ENCODE measurements around the gene RNASEL.

Gene RNASEL

DNA sequence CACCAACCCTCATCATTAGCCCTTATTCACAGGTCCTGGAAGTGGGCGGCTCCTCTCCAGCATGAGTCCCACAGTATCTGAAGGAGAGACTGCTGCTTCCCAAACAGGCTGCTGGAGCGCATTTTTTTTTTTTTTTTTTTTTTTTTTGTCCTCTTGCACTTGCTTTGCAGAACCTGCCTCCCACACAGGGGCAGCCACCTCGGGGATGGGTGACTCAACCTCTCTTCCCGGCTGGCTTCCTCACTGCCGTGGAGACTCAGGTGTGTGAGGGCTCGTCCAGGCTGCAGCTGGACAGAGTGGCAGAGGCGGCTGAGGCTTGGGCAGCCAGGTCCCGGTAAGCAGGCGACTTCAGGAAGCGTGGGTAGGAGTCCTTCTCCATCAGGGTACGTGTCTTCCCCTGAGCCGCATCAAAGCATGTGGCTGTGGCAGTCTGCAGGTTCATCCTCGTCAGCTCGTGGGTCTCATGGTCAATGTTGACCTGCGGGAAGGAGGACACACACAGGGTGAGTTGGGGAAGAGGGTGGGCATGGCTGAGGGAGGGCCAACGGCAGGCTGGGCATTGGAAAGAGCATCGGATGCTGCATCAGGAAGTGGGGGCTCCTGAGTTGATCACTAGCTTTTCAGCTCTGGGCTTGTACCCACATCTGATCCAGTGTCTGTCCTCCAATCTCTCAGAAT is 11.1 kb upstream of the RNASEL start:
- DNase-seq (ENCODE audit: low spot score), result no peak

DNA sequence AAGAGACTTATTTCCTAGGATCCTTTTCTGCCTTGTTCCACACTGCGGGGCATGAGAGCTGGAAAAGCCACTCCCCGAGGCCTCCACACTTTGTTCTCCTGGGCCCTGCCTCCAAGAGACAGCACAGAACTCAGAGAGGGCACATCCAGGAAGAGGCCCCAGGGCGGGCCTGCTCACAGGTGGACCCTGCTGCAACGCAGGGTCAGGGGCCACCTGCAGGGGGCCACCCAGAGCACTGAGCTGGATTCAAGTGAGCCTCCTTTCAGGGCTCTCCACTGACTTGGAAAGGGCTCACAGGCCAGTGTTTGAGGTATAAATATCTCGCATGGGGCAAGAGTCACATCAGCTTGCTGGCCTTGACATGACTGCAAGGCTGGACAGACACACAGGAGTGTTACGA is 10.3 kb upstream of the RNASEL start:
- DNase-seq (ENCODE audit: low spot score), result no peak

DNA sequence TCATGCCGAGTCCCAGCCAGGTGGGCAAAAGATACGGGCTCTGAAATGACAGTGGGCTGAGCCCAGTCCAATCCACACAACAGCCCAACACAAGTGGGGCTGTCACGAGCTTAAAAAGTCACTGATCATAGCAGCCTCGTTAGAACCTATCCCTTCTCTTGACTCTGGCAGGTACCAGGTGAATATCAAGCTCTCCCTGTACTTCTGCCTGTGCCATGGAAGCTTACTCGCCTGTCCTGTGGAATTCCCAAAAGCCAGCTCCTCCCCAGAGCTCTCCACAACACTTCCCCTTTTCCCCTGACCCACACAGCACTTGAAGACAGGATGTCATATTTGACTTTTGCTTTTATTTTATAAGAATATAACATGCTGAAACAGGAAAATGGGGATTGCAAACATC is 9.2 kb upstream of the RNASEL start:
- DNase-seq (ENCODE audit: low spot score), result no peak

DNA sequence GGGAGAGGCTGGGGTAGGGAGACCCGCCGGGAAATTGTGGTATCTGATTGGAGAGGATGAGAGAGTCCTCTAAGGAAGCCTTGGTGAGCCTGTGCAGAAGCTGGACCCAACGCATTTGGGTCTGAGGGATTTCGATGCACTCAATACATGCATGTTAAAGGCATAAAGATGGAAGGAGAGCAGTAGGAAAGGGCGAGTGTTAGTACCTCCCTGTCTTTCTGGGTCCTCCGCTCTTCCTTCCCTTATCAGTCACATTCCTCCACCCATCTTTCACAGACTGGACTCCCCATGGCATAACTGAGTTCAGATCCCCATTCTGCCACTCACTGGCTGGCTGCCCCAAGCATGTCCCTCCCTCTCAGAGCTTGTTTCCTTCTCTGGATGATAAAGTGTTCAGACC is 7.9 kb upstream of the RNASEL start:
- DNase-seq (ENCODE audit: low spot score), result no peak

DNA sequence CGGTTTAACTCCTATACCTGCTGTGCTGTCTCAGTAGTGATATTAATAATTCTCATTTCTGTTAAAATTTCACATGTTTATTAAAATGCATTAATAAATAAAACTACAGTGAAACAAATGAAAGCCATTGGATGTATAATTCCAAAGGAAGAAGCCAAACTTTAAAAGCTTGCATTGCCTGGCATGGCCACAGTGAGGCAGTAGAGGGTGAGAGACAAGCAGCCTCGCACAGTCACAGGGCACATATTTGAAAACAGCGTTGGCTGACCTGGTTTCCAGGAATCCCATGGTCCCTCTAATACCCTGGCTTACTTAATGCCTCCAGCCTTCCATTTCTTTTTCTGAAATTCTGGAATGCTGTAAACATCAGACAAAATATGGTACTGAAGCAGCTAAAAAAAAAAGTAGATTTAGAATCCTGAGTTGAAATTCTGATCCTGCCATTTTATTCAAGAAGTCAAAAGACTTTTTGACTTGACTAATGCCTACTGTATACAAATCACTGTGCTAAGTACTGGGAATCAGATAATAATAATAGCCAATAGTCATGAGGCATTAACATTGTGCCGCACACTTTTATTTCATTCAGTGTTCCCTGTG is 6.7 kb upstream of the RNASEL start:
- peak; percentile 53 for DNase-seq (ENCODE audit: low spot score)

DNA sequence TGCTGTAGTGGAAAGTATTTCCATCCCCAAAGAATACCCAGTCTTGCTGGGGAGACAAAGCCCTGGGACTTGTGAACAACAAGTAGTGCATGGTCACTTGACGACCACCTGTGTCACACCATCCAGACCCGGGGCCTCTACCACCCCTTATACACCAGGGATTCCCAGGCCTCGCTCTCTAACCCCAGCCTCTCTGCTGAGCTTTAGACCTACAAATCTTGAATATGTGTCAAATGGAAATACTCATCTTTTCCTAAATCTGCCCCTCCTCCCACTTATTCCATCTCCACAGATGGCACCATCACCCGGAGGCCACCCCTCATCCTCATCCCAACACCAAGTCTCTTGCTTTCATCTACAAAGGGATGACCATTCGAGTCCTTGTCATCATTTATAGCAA is 875 bp upstream of the RNASEL start:
- DNase-seq (ENCODE audit: low spot score), result no peak

DNA sequence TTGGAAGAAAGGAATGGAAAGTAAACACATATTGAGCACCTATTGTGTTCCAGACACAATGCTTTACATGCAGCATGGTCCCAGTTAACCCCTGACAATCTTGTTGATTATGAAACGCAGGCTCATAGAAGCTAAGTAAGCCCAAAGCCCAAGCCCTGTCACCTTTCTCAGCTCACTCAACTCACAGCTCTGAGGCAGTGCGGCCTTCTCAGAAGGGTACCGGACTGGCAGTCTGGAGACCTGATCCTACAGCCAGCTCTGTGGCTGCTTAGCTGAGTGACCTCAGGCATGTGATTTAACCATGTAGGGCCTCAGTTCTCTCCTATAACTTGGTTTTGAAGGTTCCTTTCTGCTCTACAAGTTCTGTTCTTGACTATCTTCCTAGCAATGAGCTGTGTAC is 464 bp upstream of the RNASEL start:
- DNase-seq (ENCODE audit: low spot score), result no peak

DNA sequence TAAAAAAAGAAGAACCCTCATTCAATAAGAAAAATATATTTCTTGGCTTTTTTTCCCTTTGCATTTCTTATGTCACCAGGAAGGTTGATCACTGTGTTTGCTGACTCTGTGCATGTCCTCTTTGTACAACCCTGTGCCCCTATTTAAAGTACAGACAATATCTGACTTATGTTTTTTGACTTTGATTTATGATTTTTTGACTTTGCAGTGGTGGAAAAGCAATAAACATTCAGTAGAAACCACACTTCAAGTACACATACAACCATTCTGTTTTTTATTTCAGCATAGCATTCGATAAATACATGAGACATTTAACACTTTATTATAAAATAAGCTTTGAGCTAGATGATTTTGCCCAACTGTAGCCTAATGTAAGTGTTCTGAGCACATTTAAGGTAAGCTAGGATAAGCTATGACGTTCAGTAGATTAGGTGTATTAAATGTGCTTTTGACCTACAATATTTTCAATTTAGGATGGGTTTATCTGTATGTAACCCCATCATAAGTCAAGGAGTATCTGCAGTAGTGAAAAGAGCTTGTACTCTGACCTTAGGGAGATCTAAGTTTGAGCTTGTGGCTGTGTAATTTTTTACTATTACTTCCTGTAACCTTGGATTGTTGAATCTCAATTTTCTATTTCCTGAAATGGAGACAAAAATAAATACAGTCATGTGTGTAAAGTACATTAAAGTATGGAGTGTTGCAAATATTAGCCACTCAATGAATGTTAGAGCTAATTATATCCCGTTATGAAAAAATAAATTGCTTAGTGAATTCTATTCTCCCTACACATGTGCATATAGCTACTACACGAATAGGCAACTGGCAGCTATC is 1.2 kb downstream of the RNASEL start:
- DNase-seq (ENCODE audit: low spot score), result no peak

DNA sequence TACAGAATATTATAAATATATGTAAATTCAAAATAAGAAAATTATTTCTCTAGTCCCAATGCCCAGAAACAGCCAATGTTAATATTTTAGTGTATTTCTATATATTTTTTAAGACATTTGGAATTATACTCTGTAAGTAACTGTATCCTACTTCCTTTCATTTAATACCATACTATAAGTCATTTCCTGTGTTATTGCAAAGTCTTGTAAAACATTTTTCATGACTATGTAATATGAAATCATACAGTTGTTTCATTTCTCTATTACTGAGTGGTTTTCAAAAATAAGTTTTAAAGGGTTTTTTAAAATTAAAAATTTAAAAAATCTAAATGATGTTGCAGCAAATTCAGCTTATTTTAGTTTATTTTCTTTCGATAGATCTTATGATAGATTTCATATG is 2.0 kb downstream of the RNASEL start:
- no peak for DNase-seq (ENCODE audit: low spot score)

DNA sequence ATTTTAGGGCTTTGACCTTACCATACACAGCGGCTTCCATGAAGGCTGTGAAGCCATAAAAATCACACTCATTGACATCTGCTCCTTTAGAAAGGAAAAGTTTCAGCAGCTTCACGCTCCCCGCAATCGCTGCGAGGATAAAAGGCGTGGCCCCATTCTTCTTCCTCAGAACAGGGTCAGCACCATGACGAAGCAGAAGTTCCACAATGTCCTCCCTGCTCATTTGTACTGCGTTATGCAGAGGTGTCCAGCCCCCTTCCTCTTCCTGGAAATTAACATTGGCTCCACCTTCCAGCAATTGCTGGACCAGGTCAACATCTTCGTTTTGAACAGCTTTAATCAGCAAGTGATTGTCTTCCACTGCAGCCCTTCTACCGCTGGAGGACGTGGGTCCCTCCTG is 2.7 kb downstream of the RNASEL start:
- DNase-seq (ENCODE audit: low spot score), result no peak

DNA sequence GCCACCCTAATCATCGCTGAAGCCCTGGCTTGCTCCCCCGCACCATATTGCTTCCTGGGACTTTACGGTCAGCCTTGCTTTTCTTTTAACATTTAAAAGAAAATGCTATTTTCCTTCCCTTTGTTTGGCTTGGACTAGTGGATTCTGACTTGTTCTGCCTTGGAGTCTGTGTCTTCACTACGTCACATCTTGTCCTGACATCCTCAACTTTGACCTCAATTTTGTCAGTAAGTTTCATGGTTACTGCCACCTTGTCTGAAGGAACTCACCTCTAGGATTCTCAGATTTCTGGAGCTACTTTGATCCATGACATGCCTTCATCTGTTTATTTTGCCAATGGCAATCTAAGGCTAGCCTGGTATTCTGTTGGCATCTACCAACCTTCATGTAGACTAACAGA is 4.3 kb downstream of the RNASEL start:
- no peak for DNase-seq (ENCODE audit: low spot score)

DNA sequence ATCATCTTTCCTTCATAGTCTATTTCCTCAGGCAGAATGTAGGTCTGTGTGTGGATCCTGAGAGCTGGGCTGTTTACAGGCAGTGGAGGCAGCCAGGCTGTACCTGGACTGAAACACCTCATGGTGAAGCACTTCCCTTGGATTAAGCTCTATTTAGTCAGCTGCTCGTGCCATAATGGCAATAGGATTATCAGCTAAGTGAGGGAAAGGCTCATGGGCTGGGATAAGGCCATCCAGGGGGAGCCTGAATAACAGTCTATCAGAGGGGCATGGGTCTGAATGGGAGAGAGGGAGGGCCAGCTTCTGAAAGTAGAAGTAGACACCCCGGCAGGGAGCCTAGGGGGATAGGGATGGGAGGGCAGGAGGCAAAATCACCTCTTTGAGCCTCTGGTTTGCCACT is 8.3 kb downstream of the RNASEL start:
- no peak for DNase-seq (ENCODE audit: low spot score)

DNA sequence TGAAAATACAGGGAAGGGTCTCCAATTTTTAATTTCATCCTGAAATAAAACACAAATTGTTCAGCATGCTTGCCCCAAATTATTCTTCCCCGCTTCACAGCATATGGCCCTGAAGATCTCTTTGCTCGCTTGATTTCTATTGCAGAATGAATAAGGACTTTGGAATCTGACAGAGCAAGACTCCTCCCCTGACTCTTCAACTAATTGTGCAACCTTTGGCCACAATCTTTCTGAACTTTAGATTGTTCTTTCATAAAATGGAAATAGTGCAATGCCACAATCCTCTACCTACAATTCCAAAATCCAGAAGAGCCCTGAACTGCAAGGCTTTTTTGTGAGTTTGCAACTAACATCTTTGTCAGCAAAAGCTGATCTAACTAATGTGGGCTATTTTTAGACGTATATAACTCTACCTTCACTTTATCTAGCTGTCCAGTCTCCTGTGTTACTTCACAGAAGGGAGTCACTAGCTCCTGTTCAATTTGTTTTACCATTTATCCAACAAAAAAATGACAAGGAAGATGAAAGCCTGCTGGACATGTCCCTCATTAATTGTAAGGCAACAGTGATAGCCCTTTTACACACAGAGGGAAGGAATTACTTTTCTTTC is 13.4 kb downstream of the RNASEL start:
- no peak for DNase-seq (ENCODE audit: low spot score)

DNA sequence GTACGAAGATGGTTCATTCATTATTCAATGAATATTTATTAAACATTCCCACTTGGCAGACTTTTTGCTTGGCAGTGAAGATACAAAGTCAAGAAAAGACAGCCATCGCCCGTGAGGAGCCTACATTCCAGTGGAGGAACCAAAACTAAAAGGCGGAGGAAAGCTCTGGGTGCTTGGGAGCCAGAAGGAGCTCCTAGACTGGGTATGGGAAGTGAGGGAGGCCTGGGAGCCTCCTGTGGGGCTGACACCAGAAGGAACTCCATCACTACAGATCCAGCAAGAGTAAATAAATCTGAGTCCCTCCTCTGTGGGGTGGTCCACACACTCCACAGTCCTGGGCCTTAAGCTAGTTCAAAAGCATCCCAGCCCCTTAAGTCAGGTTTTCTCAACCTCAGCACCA is 14.9 kb downstream of the RNASEL start:
- DNase-seq (ENCODE audit: low spot score), result no peak

DNA sequence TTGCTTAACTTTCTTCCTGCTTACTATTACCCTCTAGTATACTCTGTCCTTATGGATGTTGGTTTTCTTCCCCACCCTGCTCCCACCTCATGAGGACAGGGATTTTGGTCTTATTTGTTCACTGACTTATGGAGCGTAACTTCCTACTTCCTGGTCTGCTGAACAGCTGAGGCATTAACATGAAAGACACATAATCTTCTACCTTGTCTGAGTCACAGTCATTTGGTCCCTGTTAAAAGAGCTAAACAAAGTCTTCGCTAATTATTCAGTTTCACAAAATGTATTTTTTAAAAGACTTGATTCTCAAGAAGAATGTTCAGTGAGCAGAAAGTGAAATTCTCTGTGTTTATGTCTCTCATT is 18.5 kb downstream of the RNASEL start:
- no peak for DNase-seq (ENCODE audit: low spot score)

DNA sequence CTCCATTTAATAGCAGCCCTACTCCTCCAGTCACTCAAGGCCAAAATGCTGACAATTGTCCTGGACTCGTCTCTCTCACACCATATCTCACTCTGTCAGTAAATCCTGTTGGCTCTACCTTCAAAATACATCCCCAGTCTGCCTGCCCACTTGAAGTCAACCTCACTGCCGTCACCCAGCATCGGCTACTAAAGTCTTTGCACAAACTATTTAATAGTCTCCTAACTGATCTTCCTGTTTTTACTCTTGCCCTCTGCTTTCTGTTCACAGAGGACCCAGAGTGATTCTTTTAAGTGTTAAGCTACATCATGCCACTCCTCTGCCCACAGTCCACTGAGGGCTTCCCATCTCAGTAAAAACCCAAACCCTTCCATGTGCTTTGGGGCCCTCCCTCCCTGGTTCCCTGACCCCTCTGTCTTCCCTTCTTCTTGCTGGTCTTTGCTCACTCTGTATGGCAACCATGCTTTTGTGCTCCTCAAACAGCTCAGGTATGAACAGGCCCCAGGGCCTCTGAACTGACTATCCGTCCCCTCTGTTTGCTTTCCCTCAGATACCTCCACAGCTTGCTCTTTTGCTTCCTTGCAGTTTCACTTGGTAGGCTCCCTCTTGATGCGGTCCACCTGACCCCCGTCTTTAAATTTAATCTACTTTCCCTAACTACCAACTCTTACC is 19.0 kb downstream of the RNASEL start:
- DNase-seq (ENCODE audit: low spot score), result no peak

DNA sequence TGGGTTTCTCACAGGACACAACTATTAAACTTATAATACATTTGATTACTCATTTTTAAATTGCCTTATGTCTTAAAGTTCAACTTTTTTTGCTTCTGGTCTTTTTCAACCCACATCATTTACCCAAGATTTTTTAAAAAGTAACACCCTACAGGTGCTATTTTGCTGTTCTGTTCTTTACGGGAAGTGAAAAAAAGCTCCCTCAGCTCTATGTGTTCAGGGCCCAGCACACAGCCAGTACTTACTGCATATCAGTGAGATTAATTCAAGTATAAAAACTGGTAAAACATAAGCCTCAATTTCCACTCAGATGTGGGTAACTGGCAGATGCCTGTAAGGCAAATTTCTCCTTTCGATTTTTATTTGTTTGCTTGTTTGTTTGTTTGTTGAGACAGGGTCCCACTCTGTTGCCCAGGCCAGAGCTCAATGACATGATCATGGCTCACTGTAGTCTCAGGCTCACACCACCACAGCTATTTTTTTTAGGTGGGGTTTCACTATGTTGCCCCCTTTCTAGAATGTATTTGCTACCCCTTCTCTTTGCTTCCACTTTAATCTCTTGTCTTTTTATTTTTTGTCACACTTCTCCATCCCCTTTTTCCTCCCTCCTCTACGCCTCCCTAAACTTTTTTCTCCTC is 20.3 kb downstream of the RNASEL start:
- DNase-seq (ENCODE audit: low spot score), result no peak

DNA sequence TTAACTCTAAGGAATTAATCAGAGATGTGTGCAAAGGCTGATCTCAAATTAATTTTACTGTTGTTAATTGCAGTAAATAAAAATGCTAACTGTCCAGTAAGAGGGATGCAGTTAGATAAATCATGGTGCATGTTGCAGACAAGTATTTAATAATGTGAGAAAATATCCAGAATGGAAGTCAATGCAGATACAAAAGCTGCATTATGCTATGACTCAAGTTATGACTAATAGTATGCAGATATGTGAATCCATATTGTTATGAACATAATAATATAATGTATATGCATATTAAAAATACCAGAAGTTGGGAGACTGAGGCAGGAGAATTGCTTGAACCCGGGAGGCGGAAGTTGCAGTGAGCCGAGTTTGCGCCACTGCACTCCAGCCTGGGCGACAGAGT is 21.4 kb downstream of the RNASEL start:
- no peak for DNase-seq (ENCODE audit: low spot score)

DNA sequence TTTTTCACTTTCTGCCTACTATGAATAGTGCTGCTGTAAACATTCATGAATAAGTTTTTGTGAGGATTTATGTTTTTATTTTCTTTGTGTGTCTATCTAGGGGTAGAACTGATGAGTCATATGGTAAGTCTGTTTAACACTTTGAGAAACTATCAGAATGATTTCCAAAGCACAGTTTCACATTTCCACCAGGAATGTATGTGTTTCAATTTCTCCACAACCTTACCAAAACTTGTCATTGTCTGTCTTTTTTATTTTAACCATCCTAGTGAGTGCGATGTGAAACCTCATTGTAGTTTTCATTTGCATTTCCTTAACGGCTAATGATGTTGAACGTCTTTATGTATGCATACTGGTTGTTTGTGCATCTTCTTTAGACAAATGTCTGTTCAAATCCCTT is 23.5 kb downstream of the RNASEL start:
- DNase-seq (ENCODE audit: low spot score), result no peak

DNA sequence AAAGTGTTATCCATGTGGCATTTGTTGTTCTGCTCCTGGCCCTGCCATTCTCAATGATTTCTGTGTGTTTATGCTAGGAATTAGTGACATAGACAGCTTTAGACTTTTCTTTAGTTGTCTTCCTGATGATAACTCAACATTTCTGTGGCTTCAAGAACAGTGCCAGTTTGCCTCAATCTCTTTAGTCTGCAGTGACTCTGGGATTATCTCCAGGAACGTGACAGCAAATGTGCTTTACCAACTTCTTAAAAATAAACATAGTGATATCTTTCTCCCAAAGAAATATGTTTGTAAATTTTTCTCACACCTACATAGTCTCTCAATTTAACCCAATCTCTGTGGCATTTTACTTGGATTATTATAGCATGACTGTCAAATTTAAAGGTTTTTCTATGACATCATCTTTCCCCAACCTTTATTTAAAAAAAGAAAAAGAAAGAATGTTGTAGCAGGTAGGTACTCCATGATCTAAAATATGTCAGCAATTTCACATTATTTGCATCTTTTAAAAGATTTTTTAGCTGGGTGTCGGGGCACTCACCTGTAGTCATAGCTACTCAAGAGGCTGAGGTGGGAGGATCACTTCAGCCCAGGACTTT is 24.6 kb downstream of the RNASEL start:
- no peak for DNase-seq (ENCODE audit: low spot score)

DNA sequence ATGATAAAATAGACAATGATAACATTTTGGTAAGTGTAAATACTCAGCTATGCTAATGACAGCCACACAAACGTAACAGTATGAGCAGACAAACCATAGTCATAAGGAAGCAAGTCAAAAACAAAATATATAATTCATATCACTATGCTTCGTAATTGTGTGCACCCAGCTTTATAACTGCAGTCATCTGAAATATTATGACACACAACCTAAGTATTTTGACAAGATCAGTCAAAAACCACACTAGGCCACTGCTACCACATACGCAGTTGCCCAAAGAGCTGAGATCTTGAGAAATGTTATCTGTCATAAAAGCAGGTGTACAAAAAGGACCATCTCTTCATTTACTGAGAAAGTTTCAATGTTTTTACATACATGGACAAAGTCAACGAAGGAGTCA is 26.0 kb downstream of the RNASEL start:
- DNase-seq (ENCODE audit: low spot score), result no peak

DNA sequence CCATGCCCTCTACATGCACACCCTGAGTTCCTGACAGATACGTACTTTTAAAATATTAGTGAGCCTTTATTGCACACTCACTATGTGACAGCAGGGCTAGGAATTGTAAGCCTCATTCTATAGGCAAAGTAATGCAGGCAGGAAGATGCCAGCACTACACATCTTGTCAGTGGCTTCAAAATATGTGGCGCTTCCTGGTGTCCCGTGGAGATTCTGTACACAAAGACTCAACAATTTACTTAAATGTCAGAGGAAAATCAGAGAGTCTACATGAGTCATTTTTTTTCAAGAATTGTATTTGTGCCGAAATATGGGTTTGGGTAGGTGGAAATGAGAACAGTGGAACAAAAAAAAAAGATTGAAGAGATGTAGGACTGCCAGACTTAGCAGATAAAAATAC is 27.6 kb downstream of the RNASEL start:
- DNase-seq (ENCODE audit: low spot score), result no peak

Measured in cerebellar cortex (tissue), 1 donor.